ENCODE data around the gene CREM.

DNA sequence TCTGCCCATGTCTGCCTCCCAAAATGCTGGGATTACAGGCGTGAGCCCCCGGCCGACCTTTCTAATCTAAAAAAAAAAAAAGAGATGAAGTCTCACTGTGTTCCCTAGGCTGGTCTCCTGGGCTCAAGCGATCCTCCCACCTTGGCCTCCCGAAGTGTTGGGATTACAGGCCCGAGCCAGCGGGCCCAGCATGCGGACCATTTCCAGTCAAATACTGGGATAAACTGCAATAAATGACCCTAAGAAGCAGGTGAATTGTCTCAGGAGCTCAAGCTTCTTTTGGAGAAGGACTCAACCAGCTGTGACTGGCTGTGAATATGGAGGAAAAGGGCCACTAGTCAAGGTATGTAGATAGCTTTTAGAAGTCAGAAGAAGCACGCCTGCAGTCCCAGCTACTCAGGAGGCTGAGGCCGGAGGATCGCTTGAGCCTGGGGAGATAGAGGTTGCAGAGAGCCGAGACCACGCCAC lies 550 bp upstream of the CREM start:
- TF ChIP-seq, protein P1, sequence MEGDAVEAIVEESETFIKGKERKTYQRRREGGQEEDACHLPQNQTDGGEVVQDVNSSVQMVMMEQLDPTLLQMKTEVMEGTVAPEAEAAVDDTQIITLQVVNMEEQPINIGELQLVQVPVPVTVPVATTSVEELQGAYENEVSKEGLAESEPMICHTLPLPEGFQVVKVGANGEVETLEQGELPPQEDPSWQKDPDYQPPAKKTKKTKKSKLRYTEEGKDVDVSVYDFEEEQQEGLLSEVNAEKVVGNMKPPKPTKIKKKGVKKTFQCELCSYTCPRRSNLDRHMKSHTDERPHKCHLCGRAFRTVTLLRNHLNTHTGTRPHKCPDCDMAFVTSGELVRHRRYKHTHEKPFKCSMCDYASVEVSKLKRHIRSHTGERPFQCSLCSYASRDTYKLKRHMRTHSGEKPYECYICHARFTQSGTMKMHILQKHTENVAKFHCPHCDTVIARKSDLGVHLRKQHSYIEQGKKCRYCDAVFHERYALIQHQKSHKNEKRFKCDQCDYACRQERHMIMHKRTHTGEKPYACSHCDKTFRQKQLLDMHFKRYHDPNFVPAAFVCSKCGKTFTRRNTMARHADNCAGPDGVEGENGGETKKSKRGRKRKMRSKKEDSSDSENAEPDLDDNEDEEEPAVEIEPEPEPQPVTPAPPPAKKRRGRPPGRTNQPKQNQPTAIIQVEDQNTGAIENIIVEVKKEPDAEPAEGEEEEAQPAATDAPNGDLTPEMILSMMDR (conservative IDR thresholded peaks at IDR 0.05; ENCODE audit: low read length) = no peak
- no peak for TF ChIP-seq EZH2phosphoT487 (IDR thresholded peaks at IDR 0.05; ENCODE audit: borderline replicate concordance)

All from Loucy (cell line).